DMS79 (cell line): ENCODE data around the gene HS3ST6.
A peak's percentile ranks its signal among the peaks of the same experiment; 100 is the strongest.
"Not testable (repeated sequence)": the region's sequence is repeated elsewhere in the genome, so short reads cannot be mapped to it uniquely, and the experiment has no call there.

Experiments used
- DNase-seq: peaks from one replicate; lab custom pipeline; 2025; lab: John Stamatoyannopoulos, UW

HS3ST6 gene

DNA sequence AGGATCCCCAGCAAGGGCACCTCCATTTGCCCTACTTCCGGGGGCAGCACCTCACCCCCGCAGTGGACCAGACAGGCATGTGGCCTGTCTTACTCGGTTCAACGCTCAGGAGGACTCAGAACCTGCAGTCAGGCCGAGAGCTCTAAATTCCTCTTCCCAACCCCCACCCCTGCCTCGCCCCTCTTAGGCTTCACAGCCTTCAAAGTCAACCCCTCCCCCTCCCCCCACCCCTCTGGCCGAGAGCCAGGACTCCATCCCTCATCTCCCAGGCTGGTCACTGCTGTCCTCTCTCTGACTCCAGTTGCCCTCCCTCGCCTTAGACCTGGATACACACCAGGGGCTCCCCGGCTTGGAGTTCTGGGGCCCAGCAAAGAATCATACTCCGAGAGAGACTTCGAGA lies 8.1 kb upstream of the HS3ST6 start:
- no peak for DNase-seq

DNA sequence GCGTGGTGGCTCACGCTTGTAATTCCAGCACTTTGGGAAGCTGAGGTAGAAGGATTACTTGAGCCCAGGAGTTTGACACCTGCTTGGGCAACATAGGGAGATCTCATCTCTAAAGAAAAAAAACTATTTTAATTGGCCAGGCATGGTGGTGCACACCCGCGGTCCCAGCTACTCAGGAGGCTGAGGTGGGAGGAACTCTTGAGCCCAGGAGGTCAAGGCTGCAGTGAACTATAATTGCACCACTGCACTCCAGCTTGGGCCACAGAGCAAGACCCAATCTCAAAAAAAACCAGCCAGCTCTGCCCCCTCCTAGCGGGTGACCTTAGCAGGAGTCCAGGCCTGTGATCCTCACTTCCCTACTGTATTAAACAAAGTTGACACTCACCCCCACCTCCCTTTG lies 5.9 kb upstream of the HS3ST6 start:
- DNase-seq = no peak

DNA sequence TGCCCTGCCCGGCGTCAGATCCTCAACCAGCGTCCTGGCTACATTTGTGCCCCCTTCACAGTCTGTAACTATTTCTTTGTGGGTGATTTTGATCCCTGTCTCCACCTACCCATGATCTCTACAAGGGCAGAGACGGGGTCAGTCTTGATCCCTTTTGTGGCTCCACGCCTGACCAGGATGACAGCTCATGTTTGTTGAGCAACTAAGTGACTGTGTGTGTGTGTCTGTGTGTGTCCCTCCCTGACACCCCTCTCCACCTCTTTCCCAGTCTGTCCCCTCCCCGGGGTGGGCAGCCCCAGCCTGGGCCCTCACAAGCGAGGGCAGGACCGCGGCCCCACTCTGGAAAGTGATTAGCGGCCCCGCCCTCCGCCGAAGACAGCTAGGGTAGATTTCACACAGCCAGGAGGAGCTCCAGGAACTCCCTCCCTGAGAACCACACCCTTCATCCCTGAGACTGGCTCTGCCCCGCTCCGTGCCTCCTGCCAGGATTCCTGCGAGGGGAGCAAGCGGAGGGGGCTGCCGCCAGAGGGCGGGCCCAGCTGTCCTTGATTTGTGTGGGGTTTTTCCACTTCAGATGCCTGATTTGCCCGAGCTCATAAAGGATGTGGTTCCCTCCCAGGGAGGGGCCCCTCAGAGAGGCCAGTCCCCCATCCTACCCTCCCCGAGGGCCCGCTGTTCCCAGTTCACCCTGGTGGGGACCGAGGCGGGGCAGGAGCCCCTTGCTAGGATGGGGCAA lies 5.3 kb upstream of the HS3ST6 start:
- DNase-seq = no peak

DNA sequence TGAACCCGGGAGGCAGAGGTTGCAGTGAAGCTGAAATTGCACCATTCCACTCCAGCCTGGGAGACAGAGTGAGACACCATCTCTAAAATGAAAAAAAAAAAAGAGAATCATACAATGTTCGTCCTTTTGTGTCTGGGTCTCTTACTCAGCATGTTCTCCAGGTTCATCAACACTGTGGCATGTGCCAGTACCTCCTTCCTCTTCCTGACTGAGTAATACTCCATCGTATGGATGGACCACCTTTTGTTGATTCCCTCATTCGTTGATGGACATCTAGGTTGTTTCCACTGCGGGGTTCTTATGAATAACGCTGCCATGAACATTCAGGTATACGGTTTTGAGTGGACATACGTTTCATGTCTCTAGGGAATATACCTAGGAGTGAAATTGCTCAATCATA lies 4.1 kb upstream of the HS3ST6 start:
- no peak for DNase-seq

DNA sequence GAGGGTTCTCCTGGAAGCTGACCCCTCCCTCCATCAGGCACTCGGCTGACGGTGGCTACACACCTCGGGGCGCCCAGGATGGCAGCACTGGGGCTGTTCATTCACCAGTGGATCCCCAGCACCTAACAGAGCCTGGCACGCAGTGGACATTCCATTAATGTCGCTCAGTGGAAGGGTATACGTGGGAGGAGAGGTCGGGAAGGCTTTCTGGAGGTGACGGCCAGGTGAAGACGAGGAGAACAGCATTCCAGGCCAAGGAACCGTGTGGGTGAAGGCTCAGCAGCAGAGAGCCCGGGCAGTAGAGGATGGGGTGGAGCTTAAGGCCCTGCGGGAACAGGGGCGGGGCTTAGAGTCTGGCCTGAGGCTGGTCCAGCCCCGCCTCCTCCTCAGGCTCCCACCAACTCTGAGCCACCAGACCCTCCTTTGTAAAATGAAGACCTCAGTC lies 2.5 kb upstream of the HS3ST6 start:
- DNase-seq = no peak

DNA sequence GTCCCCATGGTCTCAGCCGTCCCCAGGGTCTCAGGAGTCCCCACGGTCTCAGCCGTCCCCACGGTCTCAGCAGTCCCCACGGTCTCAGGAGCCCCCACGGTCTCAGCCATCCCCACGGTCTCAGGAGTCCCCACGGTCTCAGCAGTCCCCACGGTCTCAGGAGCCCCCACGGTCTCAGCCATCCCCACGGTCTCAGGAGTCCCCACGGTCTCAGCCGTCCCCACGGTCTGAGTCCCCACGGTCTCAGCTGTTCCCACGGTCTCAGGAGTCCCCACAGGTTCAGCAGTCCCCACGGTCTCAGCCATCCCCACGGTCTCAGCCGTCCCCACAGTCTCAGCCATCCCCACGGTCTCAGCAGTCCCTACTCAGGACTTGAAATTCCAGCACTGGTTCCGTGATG lies 1.9 kb upstream of the HS3ST6 start:
- DNase-seq = not testable (repeated sequence)

DNA sequence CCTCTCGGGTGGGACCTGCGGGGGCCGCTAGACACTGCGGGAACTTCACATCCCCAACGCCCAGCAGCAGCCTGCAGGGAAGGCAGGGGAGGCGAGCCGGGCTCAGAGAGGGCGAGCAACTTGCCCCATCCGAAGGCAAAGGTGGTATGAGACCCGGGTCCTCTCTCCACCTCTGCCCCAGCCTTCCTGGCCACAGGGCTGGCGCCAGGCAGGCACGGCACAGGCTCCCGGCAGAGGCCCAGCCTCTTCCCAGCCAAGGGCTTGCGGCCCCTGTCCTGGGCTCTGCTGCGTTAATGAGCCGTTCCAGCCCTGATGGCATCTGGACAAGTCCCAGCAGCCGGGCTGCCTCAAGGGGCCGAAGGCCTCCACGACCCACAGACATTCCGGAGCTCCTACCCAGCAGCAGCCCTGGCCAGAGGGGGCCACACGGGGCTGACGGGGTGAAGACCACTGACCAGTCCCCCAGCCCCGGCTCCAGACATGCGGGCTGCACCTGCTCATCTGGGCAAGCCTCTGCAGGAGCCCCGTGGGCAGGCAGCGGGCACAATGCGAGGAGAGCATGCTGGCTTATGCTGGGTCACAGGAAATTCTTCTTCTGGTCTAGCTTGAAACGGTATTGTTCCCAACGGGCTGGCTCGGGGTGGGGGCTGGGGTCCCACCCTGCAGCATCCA lies 1.2 kb upstream of the HS3ST6 start:
- no peak for DNase-seq

DNA sequence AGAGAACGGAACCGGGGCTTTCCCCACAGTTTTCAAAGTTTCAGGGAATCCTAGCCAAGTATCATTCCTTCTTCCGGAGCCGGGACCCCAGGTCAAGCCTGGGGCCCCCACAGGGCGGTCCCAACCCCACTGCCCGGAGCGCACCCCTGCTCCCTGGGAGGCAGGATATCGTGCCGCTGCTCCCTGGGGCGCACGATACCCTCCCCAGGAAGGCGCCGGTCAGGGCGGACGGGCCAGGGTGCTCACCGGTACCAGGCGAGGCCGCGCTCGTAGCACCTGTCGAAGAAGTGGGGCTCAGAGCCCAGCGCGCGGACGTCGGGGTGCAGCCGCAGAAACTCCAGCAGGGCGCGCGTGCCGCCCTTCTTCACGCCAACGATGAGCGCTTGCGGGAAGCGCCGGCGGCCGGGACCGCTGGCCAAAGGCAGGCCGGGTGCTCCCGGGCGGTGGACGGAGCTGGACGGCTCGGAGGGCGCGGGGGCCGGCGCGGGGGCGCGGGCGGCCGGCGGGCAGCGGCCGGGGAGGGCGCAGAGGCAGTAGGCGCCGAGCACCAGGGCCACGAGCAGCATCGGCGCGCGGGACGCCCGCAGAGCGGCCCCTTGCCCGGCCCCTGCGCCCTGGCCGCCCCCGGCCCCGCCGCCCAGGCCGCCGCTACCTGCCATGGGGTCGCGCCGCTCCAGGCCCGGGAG lies 407 bp downstream of the HS3ST6 start:
- DNase-seq = no peak

DNA sequence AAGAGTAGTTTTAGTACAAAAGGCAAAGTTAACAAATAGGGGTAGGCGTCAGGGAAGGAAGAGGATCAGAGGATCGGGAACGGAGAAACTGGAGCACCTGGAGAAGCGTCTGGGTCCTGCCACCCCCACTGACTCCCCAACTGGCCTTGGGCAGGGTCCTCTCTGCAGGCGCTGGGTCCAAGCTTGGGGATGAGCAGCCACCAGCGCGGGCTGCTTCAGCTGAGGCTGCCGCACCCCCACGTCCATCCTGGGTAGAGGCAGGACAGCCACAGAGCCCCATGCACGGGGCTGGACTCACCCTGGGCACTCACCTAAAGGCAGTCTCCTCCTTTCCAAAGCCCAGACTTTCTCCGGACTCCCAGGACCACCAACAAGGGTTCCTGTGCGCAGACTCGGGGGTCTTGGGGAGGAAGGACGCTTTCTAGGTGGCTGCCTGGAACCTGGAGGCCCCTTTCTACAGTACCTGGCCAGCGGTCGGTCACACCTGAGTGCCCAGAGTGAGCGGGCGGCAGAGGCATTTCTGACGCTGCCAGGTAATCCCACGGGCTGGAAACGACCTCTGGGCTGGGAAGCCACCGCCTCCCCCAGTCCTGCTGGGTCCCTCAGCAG lies 1.1 kb downstream of the HS3ST6 start:
- no peak for DNase-seq

DNA sequence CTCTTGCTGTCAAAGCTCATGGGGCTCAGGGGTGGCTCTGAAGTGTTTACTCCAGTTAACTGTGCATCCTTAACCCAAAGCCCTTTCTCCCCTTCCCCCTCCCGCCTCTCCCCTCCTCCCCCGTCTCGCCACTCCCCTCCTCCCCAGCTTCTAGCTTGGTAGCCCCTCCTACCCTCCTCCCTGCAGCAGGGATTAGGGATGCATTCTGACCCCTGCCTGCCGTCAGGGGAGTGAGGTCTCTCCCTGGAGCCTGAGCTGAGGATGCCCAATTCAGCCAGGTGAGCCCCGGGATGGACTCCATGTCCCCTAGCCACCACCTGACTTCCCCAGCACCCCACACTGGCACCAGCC lies 1.6 kb downstream of the HS3ST6 start:
- DNase-seq = no peak

DNA sequence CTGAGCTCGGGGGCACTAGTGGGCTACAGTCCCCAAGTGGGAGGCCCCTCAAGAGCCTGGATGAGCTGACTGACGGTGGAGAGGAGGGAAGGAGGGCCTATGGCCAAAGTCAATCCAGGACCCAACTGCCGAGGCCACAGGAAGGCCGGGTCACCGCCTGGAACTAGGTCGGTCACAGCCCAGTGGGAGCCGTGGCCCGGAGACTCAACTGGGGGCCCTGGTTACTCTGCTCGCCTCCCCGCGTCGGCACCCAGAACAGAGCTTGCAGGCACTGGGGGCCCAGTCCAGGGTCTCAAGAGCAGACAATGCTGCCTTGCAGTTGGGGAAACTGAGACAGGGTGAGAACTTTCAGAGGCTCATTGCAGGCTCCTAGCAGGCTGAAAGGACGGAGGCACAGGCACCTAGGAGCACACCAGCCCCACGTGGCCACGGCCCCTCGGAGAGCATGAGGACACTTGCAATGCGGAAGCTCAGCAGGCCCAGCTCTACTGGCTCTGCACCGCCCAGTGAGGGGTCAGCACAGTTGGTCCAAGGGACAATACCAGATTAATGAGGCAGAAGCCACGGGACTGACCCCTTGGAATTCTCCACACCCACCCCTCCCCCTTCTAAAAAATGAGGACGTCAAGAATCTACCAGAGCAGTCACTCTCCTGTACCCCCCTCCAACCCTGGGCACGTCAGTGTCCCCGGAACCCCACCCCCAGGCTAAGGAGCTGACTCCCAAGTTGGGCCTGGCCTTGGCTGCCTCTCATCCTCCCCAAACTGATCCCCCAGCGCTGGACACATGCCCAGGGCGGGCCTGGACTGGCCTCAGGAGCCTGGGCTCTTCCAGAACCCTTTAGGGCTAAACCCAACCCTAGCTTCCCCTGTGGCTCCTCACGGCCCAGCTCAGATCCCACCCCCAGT lies 2.2 kb downstream of the HS3ST6 start:
- no peak for DNase-seq

DNA sequence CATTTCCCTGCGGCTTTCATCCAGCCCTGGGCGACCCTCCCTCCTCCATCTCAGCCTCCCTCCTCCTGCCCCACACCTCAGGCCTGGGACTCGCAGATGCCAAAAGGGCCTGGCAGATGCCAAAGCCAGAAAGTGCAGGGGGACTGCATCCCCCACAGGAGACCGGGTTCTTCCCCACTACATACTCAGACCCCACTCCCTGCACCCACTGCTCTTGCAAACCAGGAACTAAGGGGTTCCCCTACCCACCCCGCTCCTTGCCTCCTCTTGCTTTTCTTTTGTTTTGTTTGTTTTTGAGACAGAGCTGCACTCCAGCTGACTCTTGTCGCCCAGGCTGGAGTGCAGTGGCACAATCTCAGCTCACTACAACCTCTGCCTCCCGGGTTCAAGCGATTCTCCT lies 3.2 kb downstream of the HS3ST6 start:
- DNase-seq = no peak

DNA sequence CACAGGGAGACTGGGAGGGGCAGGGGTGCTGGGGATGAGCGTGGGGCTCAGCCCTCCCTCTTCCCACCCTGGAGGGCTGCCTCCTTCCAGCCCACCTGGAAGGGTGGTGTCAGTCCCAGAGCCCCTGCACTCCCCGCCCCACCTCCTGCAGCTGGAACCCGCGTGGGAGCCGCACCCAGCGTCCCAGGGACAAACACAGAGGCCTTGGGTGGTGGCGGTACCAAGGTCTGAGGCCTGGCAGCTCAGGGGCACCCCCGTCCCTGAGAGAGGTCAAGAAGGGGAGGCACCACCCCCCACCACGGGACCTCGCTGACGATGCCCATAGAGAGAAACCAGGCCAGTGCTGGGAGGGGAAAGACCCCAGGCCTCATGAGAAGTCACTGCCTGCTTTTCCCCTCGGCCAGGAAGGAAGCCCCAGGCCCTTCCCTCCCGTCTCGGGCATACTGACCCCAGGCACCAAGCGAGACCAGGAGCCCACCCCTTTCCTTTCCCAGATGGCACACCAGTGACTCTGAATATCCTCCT lies 4.1 kb downstream of the HS3ST6 start:
- DNase-seq = no peak

DNA sequence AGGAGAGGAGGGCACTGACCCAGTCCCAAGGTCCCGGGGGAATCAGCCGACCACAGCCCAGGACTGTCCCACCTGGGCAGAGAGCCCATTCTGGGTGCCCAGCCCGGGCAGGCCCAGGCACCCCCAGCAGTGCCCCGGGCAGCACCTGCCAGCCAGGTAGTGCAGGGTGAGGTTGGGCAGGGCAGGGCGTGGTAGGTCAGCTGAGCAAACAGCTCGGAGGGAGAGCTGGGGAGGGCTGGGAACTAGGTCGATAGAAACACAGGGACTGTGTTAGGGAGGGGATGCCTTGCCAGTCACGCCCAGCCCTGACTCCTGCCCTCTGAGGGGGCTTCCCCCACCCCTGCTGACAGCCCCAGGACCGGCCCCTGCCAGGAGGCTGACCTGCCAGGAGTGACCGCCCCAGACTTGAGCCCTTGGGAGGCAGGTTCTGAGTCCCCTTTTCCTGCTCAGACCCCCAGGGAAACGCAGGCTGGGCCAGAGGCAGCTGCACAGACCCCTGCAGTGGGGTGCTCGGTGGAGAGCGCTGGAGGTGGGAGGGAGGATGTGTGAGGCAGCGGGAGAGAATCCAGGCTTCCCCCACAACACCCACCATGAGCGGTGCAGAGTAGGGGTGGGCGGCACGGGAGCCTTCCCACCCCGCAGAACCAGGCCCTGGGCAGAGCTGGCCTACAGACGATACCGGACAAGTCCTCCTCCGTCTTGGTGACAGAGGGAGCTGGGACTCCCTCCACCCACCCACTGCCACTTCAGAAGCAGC lies 4.7 kb downstream of the HS3ST6 start:
- peak; percentile 49 for DNase-seq

DNA sequence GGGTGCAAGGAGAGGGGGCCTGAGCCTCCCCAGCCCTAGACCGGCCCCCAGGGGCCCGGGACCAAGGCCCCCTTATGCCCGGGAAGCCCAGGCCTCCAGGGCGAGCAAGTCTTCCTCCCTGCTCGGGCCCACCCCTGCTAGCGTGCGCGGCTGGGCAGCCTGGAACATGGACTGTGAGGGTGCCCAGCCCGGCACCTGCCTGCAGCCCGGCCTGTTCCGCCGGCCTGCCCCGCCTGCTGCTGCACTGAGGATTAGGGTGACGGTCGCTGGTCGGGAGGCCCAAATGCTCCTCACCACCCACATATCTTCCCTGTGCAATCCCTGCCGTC lies 6.0 kb downstream of the HS3ST6 start:
- DNase-seq = no peak

DNA sequence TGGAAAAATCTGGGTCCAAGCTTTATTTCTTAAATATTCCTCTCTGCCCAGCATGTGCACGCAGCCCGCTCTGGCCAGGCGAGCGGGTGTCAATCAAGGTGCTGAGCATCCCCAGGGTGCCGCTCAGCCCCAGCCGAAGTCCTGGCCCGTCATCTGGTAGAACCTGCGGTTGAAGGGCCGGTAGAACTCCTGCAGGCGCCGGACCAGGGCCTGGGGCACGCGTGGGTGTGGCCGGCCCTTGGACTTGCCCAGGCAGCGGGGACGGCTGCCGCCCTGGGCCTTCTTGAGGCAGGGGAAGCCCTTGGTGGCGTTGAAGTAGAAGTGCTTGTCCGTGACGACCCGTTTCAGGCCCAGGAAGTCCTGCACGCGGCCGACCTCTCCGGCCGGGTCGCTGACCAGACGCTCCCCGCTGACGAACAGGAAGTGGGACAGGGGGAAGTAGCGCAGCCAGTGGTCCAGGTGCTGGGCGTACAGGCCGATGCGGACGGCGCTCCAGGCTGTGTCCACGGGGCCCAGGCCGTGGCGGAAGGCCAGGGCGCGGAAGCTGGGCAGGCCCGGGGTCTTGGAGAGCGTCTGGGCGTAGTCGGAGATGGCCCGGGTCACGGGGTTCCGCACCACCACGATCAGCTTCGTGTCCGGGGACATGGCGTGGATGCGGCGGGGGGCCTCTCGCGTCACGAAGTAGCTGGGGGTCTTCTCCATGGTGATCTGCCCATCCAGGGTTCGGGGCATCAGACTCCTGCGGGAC lies 6.6 kb downstream of the HS3ST6 start:
- no peak for DNase-seq

DNA sequence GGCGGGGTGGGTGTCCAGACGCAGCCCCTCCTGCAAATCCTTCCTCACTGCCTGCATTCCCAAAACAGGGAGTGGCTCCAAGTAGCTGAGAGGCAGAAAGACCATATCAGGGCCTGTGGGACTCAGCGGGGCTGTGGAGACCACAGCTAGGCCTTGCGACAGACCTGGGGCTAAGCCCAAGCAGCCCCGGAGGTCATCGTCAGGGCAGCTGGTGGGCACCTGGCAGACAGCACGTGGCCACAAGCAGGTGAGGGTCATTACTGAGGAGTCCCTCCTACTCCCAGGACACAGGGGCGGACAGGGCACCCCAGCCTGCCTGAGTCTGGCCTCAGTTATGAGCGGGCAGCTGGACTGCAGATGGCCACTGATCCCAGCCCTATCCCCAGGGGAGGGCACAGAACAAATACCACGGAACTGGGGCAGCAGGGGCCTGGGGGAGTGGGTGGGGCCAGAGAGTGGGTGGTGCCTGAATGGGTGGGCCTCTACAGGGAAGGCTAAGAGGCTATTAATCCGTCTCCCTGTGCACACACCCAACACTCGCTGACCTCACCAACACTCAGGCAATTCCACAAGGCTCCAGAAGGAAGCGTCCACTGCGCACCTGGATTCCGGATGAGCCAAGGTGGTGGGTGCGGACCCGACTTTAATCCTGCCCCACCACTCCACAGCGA lies 8.5 kb downstream of the HS3ST6 start:
- no peak for DNase-seq

DNA sequence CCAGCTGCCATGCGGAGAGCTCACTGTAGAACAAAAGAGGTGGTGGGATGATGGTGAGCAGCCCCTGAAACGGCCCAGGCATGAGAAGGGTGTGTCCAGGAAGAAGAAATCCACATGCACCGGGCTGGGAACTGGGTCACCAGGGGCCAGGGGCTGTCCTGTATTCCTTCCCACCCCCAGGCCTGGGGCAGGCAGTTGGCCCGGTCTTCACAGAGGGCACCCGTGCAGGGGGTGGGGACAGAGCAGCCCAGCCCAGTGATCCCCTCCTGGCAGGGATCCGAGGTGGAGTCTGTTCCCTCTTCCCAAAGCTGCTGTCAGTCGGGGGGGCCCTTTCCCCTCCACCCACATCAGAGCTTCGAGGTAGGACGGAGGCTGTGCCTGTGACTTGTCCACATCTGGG lies 9.2 kb downstream of the HS3ST6 start:
- DNase-seq = no peak

DNA sequence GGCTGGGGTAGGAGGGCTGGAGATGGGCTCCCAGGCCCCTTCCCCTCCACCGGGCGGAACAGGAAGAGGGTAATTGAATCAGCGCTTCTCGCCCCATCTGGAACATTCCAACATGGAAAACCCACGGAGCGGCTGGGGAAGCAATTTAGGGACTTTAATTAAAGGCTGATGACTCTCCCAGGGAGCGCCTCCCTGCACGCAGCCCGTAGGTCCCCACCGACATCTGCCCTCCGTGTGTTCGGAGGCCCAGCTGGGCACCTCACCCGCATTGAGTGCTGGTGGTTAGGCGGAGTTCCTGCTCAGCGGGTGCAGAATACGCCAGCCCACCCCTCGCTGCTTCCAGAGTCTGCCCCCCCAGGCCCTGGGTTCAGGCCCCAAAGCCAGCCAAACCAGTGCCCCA lies 10.0 kb downstream of the HS3ST6 start:
- DNase-seq = no peak
